RPMI8226 (cell line): ENCODE results near the gene PSMC6.

Experiments used
- DNase-seq: peaks from one replicate; pipeline ENCODE4 v3.0.0-alpha.2; 2015

PSMC6 gene

GRCh38 chr14:52706724-52707706 is at the start of gene PSMC6:
TSS of gene PSMC6 (plus strand) at chr14:52707200. CDS start at chr14:52707220, 20 bp downstream.
- peak; percentile 89 for DNase-seq

- DNase-seq = no peak
Observed at GRCh38 chr14:52660325-52660724, 46.7 kb upstream of the PSMC6 start.

- no peak for DNase-seq
Observed at GRCh38 chr14:52660832-52661231, 46.2 kb upstream of the PSMC6 start.

GRCh38 chr14:52661314-52661713 is 45.7 kb upstream of the PSMC6 start:
- DNase-seq = no peak

GRCh38 chr14:52663850-52664249 is 43.1 kb upstream of the PSMC6 start:
- DNase-seq = no peak

- no peak for DNase-seq
Observed at GRCh38 chr14:52678591-52678990, 28.4 kb upstream of the PSMC6 start.

GRCh38 chr14:52683985-52684520 is 22.9 kb upstream of the PSMC6 start:
- DNase-seq = no peak

GRCh38 chr14:52686176-52686575 is 20.8 kb upstream of the PSMC6 start:
- no peak for DNase-seq

- no peak for DNase-seq
Observed at GRCh38 chr14:52690983-52691760, 15.8 kb upstream of the PSMC6 start.

GRCh38 chr14:52692248-52692962 is 14.6 kb upstream of the PSMC6 start:
- DNase-seq = no peak

GRCh38 chr14:52693036-52693435 is 14.0 kb upstream of the PSMC6 start:
- no peak for DNase-seq

GRCh38 chr14:52693532-52693931 is 13.5 kb upstream of the PSMC6 start:
- DNase-seq = no peak

GRCh38 chr14:52694761-52695480 is 12.1 kb upstream of the PSMC6 start:
- DNase-seq = peak; percentile 76

GRCh38 chr14:52695481-52696091 is 11.4 kb upstream of the PSMC6 start, which contains the start of gene ERO1A:
TSS of gene ERO1A (minus strand) at chr14:52695558. CDS start at chr14:52695481, 77 bp downstream.
- DNase-seq = peak; percentile 63

- no peak for DNase-seq
Observed at GRCh38 chr14:52700701-52701172, 6.3 kb upstream of the PSMC6 start.

- no peak for DNase-seq
Observed at GRCh38 chr14:52701223-52701622, 5.8 kb upstream of the PSMC6 start.

- no peak for DNase-seq
Observed at GRCh38 chr14:52703225-52703624, 3.8 kb upstream of the PSMC6 start.

GRCh38 chr14:52703664-52704063 is 3.3 kb upstream of the PSMC6 start:
- no peak for DNase-seq

- DNase-seq = no peak
Observed at GRCh38 chr14:52706286-52706685, 714 bp upstream of the PSMC6 start.

GRCh38 chr14:52711666-52712065 is 4.7 kb downstream of the PSMC6 start:
- DNase-seq = no peak

GRCh38 chr14:52716155-52716554 is 9.2 kb downstream of the PSMC6 start:
- no peak for DNase-seq
